ENCODE measurements around the gene TMC1.

DNA sequence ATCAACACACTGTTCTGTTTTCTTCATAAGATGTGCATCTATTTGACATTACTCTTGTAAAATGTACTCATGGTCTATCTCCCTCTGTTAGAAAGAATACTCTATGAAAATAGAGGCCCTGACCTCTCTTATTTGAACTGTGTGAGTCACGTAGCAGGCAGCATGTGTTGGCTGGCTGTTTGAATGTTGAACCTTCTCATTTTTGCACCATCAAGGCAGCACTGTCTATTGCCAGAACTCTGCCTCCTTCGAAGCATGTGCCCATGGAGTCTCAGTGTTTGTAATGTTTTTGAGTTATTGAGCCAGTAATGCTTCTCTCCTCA, 287.0 kb downstream of the TMC1 start:
- TF ChIP-seq, protein P1, sequence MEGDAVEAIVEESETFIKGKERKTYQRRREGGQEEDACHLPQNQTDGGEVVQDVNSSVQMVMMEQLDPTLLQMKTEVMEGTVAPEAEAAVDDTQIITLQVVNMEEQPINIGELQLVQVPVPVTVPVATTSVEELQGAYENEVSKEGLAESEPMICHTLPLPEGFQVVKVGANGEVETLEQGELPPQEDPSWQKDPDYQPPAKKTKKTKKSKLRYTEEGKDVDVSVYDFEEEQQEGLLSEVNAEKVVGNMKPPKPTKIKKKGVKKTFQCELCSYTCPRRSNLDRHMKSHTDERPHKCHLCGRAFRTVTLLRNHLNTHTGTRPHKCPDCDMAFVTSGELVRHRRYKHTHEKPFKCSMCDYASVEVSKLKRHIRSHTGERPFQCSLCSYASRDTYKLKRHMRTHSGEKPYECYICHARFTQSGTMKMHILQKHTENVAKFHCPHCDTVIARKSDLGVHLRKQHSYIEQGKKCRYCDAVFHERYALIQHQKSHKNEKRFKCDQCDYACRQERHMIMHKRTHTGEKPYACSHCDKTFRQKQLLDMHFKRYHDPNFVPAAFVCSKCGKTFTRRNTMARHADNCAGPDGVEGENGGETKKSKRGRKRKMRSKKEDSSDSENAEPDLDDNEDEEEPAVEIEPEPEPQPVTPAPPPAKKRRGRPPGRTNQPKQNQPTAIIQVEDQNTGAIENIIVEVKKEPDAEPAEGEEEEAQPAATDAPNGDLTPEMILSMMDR (IDR thresholded peaks at IDR 0.05), result peak; percentile 30
- TF ChIP-seq, protein P2, sequence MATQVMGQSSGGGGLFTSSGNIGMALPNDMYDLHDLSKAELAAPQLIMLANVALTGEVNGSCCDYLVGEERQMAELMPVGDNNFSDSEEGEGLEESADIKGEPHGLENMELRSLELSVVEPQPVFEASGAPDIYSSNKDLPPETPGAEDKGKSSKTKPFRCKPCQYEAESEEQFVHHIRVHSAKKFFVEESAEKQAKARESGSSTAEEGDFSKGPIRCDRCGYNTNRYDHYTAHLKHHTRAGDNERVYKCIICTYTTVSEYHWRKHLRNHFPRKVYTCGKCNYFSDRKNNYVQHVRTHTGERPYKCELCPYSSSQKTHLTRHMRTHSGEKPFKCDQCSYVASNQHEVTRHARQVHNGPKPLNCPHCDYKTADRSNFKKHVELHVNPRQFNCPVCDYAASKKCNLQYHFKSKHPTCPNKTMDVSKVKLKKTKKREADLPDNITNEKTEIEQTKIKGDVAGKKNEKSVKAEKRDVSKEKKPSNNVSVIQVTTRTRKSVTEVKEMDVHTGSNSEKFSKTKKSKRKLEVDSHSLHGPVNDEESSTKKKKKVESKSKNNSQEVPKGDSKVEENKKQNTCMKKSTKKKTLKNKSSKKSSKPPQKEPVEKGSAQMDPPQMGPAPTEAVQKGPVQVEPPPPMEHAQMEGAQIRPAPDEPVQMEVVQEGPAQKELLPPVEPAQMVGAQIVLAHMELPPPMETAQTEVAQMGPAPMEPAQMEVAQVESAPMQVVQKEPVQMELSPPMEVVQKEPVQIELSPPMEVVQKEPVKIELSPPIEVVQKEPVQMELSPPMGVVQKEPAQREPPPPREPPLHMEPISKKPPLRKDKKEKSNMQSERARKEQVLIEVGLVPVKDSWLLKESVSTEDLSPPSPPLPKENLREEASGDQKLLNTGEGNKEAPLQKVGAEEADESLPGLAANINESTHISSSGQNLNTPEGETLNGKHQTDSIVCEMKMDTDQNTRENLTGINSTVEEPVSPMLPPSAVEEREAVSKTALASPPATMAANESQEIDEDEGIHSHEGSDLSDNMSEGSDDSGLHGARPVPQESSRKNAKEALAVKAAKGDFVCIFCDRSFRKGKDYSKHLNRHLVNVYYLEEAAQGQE (IDR thresholded peaks at IDR 0.05; ENCODE audit: insufficient read depth in 1 of 2, low read depth in 2 of 2, low read length in 1 of 2), result no peak
- no peak for TF ChIP-seq POLR2AphosphoS5 (IDR thresholded peaks at IDR 0.05; ENCODE audit: low read depth, low read length)

Measured in Panc1 (cell line).